ENCODE data around the gene ANKRD55.

GRCh38 chr5:56105511-56106291, 127.4 kb downstream of the ANKRD55 start:
- no peak for TF ChIP-seq POLR2A (IDR thresholded peaks at IDR 0.05)
- no peak for TF ChIP-seq CTCF (IDR thresholded peaks at IDR 0.05)
